Mesenchymal stem cell (in vitro differentiated cells and primary cell): ENCODE data around the gene ACVR1.

Source experiments
- DNase-seq: peaks from one replicate; pipeline ENCODE4 v3.0.0-alpha.2; 2013
- H2AFZ ChIP-seq: one replicate; pipeline ENCODE4 v1.6.1; 2013; ENCODE audit warnings: low read depth, mild to moderate bottlenecking, control low read depth, inconsistent platforms, low read length, moderate library complexity
- H2AK5ac ChIP-seq: 2 replicates; pipeline ENCODE4 v1.6.1; 2013; ENCODE audit warnings: low read length, moderate library complexity, mild to moderate bottlenecking, inconsistent platforms; ENCODE audit not compliant: severe bottlenecking
- H2BK120ac ChIP-seq: one replicate; pipeline ENCODE4 v1.6.1; 2013; ENCODE audit warnings: low read depth, mild to moderate bottlenecking, inconsistent platforms, low read length, moderate library complexity
- H2BK12ac ChIP-seq, 2 experiments: one replicate each; pipeline ENCODE4 v1.6.1; 2013; ENCODE audit warnings: inconsistent platforms in 2 of 2, low read length in 2 of 2, mild to moderate bottlenecking in 2 of 2, moderate library complexity in 2 of 2, control low read depth in 1 of 2
- H2BK15ac ChIP-seq: one replicate; pipeline ENCODE4 v1.6.1; 2013; ENCODE audit warnings: mild to moderate bottlenecking, low read depth, inconsistent platforms; ENCODE audit not compliant: poor library complexity, severe bottlenecking
- H2BK5ac ChIP-seq: 2 replicates; pipeline ENCODE4 v1.6.1; 2013; ENCODE audit warnings: low read depth, mild to moderate bottlenecking, low read length, control low read depth, inconsistent platforms; ENCODE audit not compliant: poor library complexity, severe bottlenecking
- H3K14ac ChIP-seq, 2 experiments: one replicate each; pipeline ENCODE4 v1.6.1; 2013; ENCODE audit warnings: inconsistent platforms in 2 of 2, low read length in 2 of 2, control low read depth in 1 of 2, mild to moderate bottlenecking in 1 of 2, moderate library complexity in 1 of 2
- H3K18ac ChIP-seq, 2 experiments: one replicate each; pipeline ENCODE4 v1.6.1; 2013; ENCODE audit warnings: inconsistent platforms in 2 of 2, low read length in 2 of 2, control low read depth in 1 of 2, low read depth in 1 of 2, mild to moderate bottlenecking in 1 of 2
- H3K23ac ChIP-seq, 2 experiments: one replicate each; pipeline ENCODE4 v1.6.1; 2013; ENCODE audit warnings: inconsistent platforms in 2 of 2, low read length in 2 of 2, mild to moderate bottlenecking in 2 of 2, moderate library complexity in 2 of 2, control low read depth in 1 of 2
- H3K27ac ChIP-seq: 2 replicates; pipeline ENCODE4 v1.5.1; 2013; ENCODE audit warnings: mild to moderate bottlenecking, moderate library complexity, low read length, control low read depth, inconsistent platforms; ENCODE audit not compliant: poor library complexity, severe bottlenecking
- H3K27me3 ChIP-seq, 2 experiments: 2 replicates each; pipeline versions ENCODE4 v1.6.1 to v1.7.0; 2013; ENCODE audit warnings: low read length in 2 of 2, mild to moderate bottlenecking in 2 of 2, moderate library complexity in 2 of 2, control low read depth in 1 of 2, inconsistent platforms in 1 of 2; ENCODE audit not compliant: control insufficient read depth in 1 of 2, insufficient read depth in 1 of 2
- H3K36me3 ChIP-seq, 2 experiments: 2 replicates each; pipeline versions ENCODE4 v1.6.1 to v1.7.0; 2013; ENCODE audit warnings: low read length in 2 of 2, control low read depth in 1 of 2, inconsistent platforms in 1 of 2, low read depth in 1 of 2, mild to moderate bottlenecking in 1 of 2; ENCODE audit not compliant: insufficient read depth in 2 of 2, control insufficient read depth in 1 of 2
- H3K4ac ChIP-seq, 2 experiments: one replicate each; pipeline ENCODE4 v1.6.1; 2013; ENCODE audit warnings: inconsistent platforms in 2 of 2, low read length in 2 of 2, mild to moderate bottlenecking in 2 of 2, moderate library complexity in 2 of 2, control low read depth in 1 of 2, low read depth in 1 of 2
- H3K4me1 ChIP-seq: 2 replicates; pipeline ENCODE4 v1.6.1; 2013; ENCODE audit warnings: low read depth, low read length, control low read depth; ENCODE audit not compliant: control insufficient read depth, insufficient read depth
- H3K4me2 ChIP-seq: 2 replicates; pipeline ENCODE4 v1.6.1; 2013; ENCODE audit warnings: low read length, mild to moderate bottlenecking, inconsistent platforms; ENCODE audit not compliant: poor library complexity, severe bottlenecking
- H3K4me3 ChIP-seq, 2 experiments: 2 replicates each; pipeline versions ENCODE4 v1.5.1 to v1.7.0; 2013; ENCODE audit warnings: low read length in 2 of 2, mild to moderate bottlenecking in 2 of 2, control low read depth in 1 of 2, low read depth in 1 of 2; ENCODE audit not compliant: insufficient read depth in 1 of 2
- H3K79me1 ChIP-seq: replicated peaks from 2 replicates; pipeline ENCODE4 v1.6.1; 2013; ENCODE audit warnings: mild to moderate bottlenecking, control low read depth, low read length, inconsistent platforms; ENCODE audit not compliant: poor library complexity, severe bottlenecking
- H3K9ac ChIP-seq: 2 replicates; pipeline ENCODE4 v1.7.0; 2013; ENCODE audit warnings: mild to moderate bottlenecking, low read length, moderate library complexity
- H3K9me3 ChIP-seq: 2 replicates; pipeline ENCODE4 v1.7.0; 2013; ENCODE audit warnings: mild to moderate bottlenecking, low read length; ENCODE audit not compliant: control insufficient read depth
- H4K8ac ChIP-seq: one replicate; pipeline ENCODE4 v1.6.1; 2013; ENCODE audit warnings: inconsistent platforms, mild to moderate bottlenecking, low read length, moderate library complexity
- H4K91ac ChIP-seq: one replicate; pipeline ENCODE4 v1.6.1; 2013; ENCODE audit warnings: mild to moderate bottlenecking, low read length, inconsistent platforms
- whole genome bisulfite sequencing: methylation state at CpG from one replicate; pipeline ENCODE4 v1.1.7; 2013; ENCODE audit warnings: mixed read lengths; 5-methylcytosine and 5-hydroxymethylcytosine counted together

The ACVR1 gene

DNA sequence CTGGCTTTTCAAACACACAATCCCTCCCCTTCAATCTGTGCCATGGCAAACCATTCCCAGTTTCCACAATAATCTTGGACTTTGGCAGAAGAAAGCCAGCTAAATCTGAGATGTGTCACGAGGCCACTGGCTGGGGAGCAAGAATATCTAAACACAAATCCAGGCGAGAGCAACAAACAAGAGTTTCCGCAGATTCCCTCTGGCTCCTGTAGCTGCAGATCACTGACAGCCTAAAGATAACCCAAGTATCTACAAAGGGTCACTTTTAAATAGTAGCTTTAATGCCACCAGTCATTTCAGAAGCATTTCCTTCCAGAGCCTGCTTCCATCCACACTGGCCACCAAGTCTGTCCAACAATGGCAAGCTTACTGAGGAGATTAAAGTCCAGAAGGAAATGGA lies 86.9 kb downstream of the ACVR1 start:
- no peak overlapping the region for H2AFZ ChIP-seq
- H3K4me2 ChIP-seq = no peak overlapping the region
- H3K4me3 ChIP-seq = no peak overlapping the region
- no peaks in the 10 kb centered on the region for H3K9me3 ChIP-seq
- H3K27ac ChIP-seq = no peak overlapping the region
- H3K23ac ChIP-seq = no peak overlapping the region
- no peak overlapping the region for H2BK5ac ChIP-seq
- no peak overlapping the region for H4K8ac ChIP-seq
- H3K4ac ChIP-seq = no peak overlapping the region
- no peak overlapping the region for H2AK5ac ChIP-seq
- peaks cover 11% of the 10 kb centered on the region for H3K4me1 ChIP-seq
- H4K91ac ChIP-seq = no peak overlapping the region
- H3K9ac ChIP-seq = peak overlapping the region; percentile 14
- no peak overlapping the region for H2BK120ac ChIP-seq
- peaks cover 3 to 14% of the 10 kb centered on the region in 2 experiments for H3K36me3 ChIP-seq
- no peak overlapping the region for H2BK15ac ChIP-seq
- 50% methylated on average over 3 of the region's 3 CpGs for WGBS
- H3K27me3 ChIP-seq = no peaks in the 10 kb centered on the region
- no peak overlapping the region for H3K18ac ChIP-seq
- peak; percentile 27 for DNase-seq
- H2BK12ac ChIP-seq = no peak overlapping the region
- peaks cover 31% of the 10 kb centered on the region for H3K79me1 ChIP-seq
- H3K14ac ChIP-seq = no peak overlapping the region

DNA sequence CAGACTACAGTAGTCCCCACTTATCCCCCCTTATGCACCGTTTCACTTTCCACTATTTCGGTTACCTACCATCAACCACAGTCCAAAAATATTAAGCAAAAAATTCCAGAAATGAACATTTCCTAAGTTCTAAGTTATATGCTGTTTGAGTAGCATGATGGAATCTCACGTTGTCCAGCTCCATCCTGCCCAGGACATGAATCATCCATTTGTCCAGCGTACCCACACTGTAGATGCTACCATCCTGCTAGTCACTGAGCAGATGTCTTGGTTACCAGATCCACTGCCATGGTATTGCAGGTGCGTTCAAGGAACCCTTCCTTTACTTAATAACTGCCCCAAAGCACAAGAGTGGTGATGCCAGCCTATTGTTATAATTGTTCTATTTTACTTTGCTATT lies 87.9 kb downstream of the ACVR1 start:
- Histone ChIP-seq H3K4me2 (no peak overlapping the region), H3K18ac (no peak overlapping the region), H2AK5ac (no peak overlapping the region), H3K9ac (no peak overlapping the region), H3K23ac (no peak overlapping the region), H2BK15ac (no peak overlapping the region), H3K14ac (no peak overlapping the region), H3K4ac (no peak overlapping the region), H2BK120ac (no peak overlapping the region), H3K27me3 (no peaks in the 10 kb centered on the region), H3K4me3 (no peak overlapping the region), H4K91ac (no peak overlapping the region), H2BK12ac (no peak overlapping the region), H2AFZ (no peak overlapping the region), H3K9me3 (no peaks in the 10 kb centered on the region), H3K36me3 (peaks cover 3 to 11% of the 10 kb centered on the region in 2 experiments), H2BK5ac (no peak overlapping the region), H3K79me1 (peaks cover 31% of the 10 kb centered on the region), H4K8ac (peak overlapping the region; percentile 67), H3K4me1 (peaks cover 12% of the 10 kb centered on the region), H3K27ac (no peak overlapping the region)
- DNase-seq = no peak
- 81% methylated on average over 4 of the region's 5 CpGs for WGBS

DNA sequence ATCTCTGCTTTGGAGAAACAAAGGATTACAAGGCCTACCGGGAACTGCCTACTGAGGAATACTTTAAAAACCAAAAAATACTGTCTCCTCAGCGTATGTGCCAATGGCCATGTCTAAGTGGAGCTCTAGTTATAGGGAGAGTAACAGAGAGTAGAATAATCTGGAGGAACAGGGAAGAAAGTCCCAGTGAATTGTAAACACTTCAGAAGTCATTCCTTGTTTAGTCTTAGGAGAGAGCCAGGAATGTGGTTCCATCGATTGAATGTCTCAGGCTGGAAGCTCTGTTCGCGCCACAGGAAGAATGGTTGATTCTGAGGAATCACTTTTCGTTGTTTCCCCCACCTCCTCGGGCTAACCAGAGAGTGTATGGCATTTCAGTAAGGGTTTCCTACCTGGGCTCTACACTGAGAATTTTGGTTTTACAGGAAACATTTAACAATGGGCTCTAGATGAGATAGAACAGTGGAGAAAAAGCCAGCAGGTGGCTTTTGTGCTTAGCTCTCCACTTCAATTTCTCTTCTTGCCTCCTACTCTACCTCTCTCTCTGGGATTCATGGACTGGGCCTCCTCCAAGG lies 88.7 kb downstream of the ACVR1 start:
- Histone ChIP-seq H3K27me3 (no peaks in the 10 kb centered on the region), H3K18ac (no peak overlapping the region), H3K4ac (no peak overlapping the region), H2BK5ac (no peak overlapping the region), H2BK12ac (no peak overlapping the region), H2BK120ac (no peak overlapping the region), H3K14ac (no peak overlapping the region), H3K4me2 (no peak overlapping the region), H4K91ac (no peak overlapping the region), H3K27ac (no peak overlapping the region), H3K4me1 (peaks cover 13% of the 10 kb centered on the region), H3K4me3 (no peak overlapping the region), H2BK15ac (no peak overlapping the region), H3K9ac (no peak overlapping the region), H3K36me3 (peaks cover 3 to 11% of the 10 kb centered on the region in 2 experiments), H2AK5ac (no peak overlapping the region), H3K23ac (no peak overlapping the region), H2AFZ (no peak overlapping the region), H4K8ac (no peak overlapping the region), H3K9me3 (no peaks in the 10 kb centered on the region), H3K79me1 (peaks cover 33% of the 10 kb centered on the region)
- WGBS = 73% methylated on average over 7 of the region's 7 CpGs
- DNase-seq = peak; percentile 11

DNA sequence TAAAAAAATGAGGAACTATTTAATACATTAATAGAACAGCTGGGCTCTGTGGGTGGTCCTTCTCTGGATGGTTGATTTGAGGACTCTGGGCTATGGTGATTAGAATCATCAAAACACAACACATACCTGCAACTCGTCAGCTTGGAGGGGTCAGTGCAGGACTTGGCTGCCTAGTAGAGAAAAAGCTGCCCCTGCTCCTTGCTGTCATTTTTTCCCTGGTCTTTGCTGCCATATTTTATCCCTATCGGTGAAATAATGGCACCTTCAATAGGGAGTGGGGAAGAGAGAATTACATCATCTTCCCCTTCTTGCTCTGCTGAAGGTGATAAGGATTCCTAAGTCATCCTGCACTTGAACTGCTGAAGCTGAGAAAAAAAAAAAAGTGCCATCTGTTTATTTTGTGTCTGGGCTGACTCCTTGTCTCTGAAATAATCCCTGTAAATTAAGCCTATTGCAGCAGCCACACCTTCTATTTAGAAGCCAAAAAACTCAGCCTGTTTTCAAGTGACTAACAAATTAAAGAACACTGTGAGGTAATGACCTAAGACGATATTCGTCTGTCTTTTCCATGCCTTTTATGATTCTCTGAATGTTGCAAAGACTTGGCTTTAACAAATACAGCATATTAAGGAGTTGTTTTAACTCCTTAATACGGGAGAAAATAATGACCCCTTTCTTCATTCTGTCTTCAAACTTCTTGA lies 89.3 kb downstream of the ACVR1 start:
- Histone ChIP-seq H3K9ac (no peak overlapping the region), H4K8ac (no peak overlapping the region), H3K27me3 (no peaks in the 10 kb centered on the region), H3K4ac (no peak overlapping the region), H2AFZ (no peak overlapping the region), H4K91ac (no peak overlapping the region), H3K4me2 (no peak overlapping the region), H3K27ac (no peak overlapping the region), H3K18ac (no peak overlapping the region), H2BK15ac (no peak overlapping the region), H3K36me3 (peaks cover 3 to 11% of the 10 kb centered on the region in 2 experiments), H3K79me1 (peaks cover 29% of the 10 kb centered on the region), H3K4me1 (peaks cover 11% of the 10 kb centered on the region), H2AK5ac (no peak overlapping the region), H2BK120ac (no peak overlapping the region), H2BK5ac (no peak overlapping the region), H3K23ac (no peak overlapping the region), H3K4me3 (no peak overlapping the region), H2BK12ac (no peak overlapping the region), H3K14ac (no peak overlapping the region), H3K9me3 (no peaks in the 10 kb centered on the region)
- WGBS = 83% methylated on average over 4 of the region's 5 CpGs
- DNase-seq = peak; percentile 27
